ENCODE data around the gene COMMD1.

DNA sequence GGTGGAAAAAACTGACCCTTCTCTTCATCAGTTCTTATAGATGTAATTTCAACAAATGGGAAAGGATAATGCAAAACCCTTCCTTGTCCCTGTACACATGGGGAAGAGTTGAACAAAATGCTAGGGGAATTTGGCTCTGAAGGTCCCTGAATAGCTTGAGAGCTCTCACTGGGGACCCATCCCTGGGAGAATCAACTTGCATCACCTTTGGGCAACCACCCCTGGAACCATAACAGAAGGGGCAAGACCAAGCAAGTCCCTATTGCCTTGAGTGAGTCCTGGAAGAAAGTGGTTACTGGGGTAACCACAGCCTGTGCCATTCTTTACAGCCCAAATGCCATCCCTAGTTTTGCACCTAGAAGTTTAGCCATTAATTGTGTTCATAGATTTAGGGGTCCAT is 238.2 kb downstream of the COMMD1 start:
- TF ChIP-seq, protein P1, sequence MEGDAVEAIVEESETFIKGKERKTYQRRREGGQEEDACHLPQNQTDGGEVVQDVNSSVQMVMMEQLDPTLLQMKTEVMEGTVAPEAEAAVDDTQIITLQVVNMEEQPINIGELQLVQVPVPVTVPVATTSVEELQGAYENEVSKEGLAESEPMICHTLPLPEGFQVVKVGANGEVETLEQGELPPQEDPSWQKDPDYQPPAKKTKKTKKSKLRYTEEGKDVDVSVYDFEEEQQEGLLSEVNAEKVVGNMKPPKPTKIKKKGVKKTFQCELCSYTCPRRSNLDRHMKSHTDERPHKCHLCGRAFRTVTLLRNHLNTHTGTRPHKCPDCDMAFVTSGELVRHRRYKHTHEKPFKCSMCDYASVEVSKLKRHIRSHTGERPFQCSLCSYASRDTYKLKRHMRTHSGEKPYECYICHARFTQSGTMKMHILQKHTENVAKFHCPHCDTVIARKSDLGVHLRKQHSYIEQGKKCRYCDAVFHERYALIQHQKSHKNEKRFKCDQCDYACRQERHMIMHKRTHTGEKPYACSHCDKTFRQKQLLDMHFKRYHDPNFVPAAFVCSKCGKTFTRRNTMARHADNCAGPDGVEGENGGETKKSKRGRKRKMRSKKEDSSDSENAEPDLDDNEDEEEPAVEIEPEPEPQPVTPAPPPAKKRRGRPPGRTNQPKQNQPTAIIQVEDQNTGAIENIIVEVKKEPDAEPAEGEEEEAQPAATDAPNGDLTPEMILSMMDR (IDR thresholded peaks at IDR 0.05; ENCODE audit: borderline replicate concordance, extremely low read depth, low read length, poor library complexity, severe bottlenecking): no peak
- no peak for TF ChIP-seq EZH2 (IDR thresholded peaks at IDR 0.05; ENCODE audit: borderline replicate concordance, low read depth, low read length, severe bottlenecking)
